Measurements from ENCODE around the gene TPST2. TPM values are rescaled to one million over a fixed set of nuclear protein-coding genes. Genes with fewer than 3 reads are reported as not detected.
"Not testable (repeated sequence)": the region's sequence is repeated elsewhere in the genome, so short reads cannot be mapped to it uniquely, and the experiment has no call there.

TPST2 gene
- total RNA-seq, 4 donors from 2014 or later, result 22.0 to 30.9 (median 28.7) TPM

GRCh38 chr22:26614322-26614721 lies 24.4 kb upstream of the TPST2 start:
- Histone ChIP-seq H3K27ac (replicated peaks in 1 of 4) (no peak overlapping the region), H3K4me3 (no peak overlapping the region), H3K27me3 (peaks cover 0 to 70% (median 0%) of the 10 kb centered on the region in 4 donors), H3K9me3 (no peaks in the 10 kb centered on the region), H3K4me1 (peaks cover 0 to 6% (median 1%) of the 10 kb centered on the region in 4 donors), H3K36me3 (no peaks in the 10 kb centered on the region)
- TF ChIP-seq EP300 (IDR thresholded peaks at IDR 0.05), result no peak
- TF ChIP-seq POLR2AphosphoS5 (IDR thresholded peaks at IDR 0.05), result no peak
- no peak for TF ChIP-seq CTCF (IDR thresholded peaks at IDR 0.05)
- no peak for TF ChIP-seq POLR2A (IDR thresholded peaks at IDR 0.05; ENCODE audit: low read depth)
- 52% methylated on average over 14 of the region's 14 CpGs for WGBS
- intact Hi-C loops (cut with DNase I), result no loop called here
- DNase-seq (ENCODE audit: extremely low spot score), result no peak

- H3K4me1 ChIP-seq; H3K27ac ChIP-seq (replicated peaks in 1 of 4); H3K4me3 ChIP-seq; H3K9me3 ChIP-seq; intact Hi-C loops (cut with DNase I); H3K36me3 ChIP-seq; DNase-seq (ENCODE audit: extremely low spot score): not testable (repeated sequence)
- WGBS, result 26% methylated on average over 10 of the region's 10 CpGs
- H3K27me3 ChIP-seq, result peaks cover 0 to 64% (median 0%) of the 10 kb centered on the region in 4 donors
Measured at GRCh38 chr22:26613753-26614152, 23.8 kb upstream of the TPST2 start.

GRCh38 chr22:26612652-26613051 lies 22.7 kb upstream of the TPST2 start:
- no peak for TF ChIP-seq CTCF (IDR thresholded peaks at IDR 0.05)
- Histone ChIP-seq H3K4me1 (no peaks in the 10 kb centered on the region), H3K9me3 (no peaks in the 10 kb centered on the region), H3K27me3 (peaks cover 0 to 54% (median 0%) of the 10 kb centered on the region in 4 donors), H3K27ac (replicated peaks in 1 of 4) (no peak overlapping the region), H3K36me3 (no peaks in the 10 kb centered on the region), H3K4me3 (no peak overlapping the region)
- intact Hi-C loops (cut with DNase I), result no loop called here
- WGBS, result 90% methylated on average over 4 of the region's 4 CpGs
- no peak for DNase-seq (ENCODE audit: extremely low spot score)

GRCh38 chr22:26610996-26611395 lies 21.1 kb upstream of the TPST2 start:
- H3K36me3 ChIP-seq, result no peaks in the 10 kb centered on the region
- intact Hi-C loops (cut with DNase I), result no loop called here
- no peak for DNase-seq (ENCODE audit: extremely low spot score)
- no peaks in the 10 kb centered on the region for H3K9me3 ChIP-seq
- no peak overlapping the region for H3K27ac ChIP-seq (replicated peaks in 1 of 4)
- TF ChIP-seq POLR2AphosphoS5 (IDR thresholded peaks at IDR 0.05), result no peak
- no peak for TF ChIP-seq CTCF (IDR thresholded peaks at IDR 0.05)
- TF ChIP-seq EP300 (IDR thresholded peaks at IDR 0.05), result no peak
- TF ChIP-seq POLR2A (IDR thresholded peaks at IDR 0.05; ENCODE audit: low read depth), result no peak
- 81% methylated on average over 2 of the region's 2 CpGs for WGBS
- H3K27me3 ChIP-seq, result peaks cover 0 to 40% (median 0%) of the 10 kb centered on the region in 4 donors
- H3K4me1 ChIP-seq, result no peaks in the 10 kb centered on the region
- no peak overlapping the region for H3K4me3 ChIP-seq

GRCh38 chr22:26610072-26610958 lies 20.4 kb upstream of the TPST2 start:
- Histone ChIP-seq H3K27ac (replicated peaks in 1 of 4) (no peak overlapping the region), H3K4me1 (no peaks in the 10 kb centered on the region), H3K27me3 (peaks cover 0 to 34% (median 0%) of the 10 kb centered on the region in 4 donors), H3K9me3 (no peaks in the 10 kb centered on the region), H3K36me3 (no peaks in the 10 kb centered on the region), H3K4me3 (no peak overlapping the region)
- 73% methylated on average over 12 of the region's 12 CpGs for WGBS
- intact Hi-C loops (cut with DNase I), result no loop called here
- no peak for TF ChIP-seq POLR2AphosphoS5 (IDR thresholded peaks at IDR 0.05)
- no peak for TF ChIP-seq CTCF (IDR thresholded peaks at IDR 0.05)
- TF ChIP-seq EP300 (IDR thresholded peaks at IDR 0.05), result no peak
- no peak for TF ChIP-seq POLR2A (IDR thresholded peaks at IDR 0.05; ENCODE audit: low read depth)
- no peak for DNase-seq (ENCODE audit: extremely low spot score)
